ENCODE results near the gene ENO1.

DNA sequence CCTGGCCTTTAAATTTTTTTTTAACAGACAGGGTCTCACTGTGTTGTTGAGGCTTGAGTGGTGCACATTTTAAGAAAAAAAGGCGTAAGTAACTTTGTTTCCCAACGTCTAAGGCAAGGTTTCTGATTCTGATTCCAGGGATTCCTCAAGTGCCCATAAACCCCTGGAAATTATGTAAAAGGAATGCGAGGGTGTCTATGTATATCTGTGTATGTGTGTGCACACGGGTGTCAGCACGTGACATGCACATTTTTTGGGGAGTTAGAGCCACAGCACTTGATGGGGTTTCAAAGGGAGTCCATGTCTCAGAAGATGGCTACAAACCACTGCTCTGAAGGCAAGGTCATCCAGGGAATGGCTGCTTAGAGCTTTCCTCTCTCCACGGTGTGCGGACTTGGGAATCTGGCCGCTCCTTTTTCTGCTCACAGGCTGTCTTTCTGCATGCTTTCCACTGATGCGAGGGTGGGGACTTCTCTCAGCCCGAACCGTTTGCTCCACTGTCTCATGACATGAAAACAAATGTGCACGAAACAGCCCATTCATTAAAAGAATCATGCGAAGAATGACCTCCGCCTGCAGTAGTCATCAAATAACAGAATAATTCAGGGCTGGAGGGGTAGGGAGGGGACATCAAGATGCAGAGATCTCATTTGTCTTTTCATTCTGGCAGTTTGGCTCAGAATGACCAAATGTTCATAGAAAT lies 42.4 kb downstream of the ENO1 start:
- TF ChIP-seq EP300 (IDR thresholded peaks at IDR 0.05) (no peak), POLR2AphosphoS5 (IDR thresholded peaks at IDR 0.05) (no peak)

All from sigmoid colon (tissue), 4 donors.